NCI-H187 treated with DMSO at 0.1 percent for 48 hours (cell line): ENCODE measurements around the gene ATXN7L1.
A peak's percentile ranks its signal among the peaks of the same experiment; 100 is the strongest.
"Not testable (repeated sequence)": the region's sequence is repeated elsewhere in the genome, so short reads cannot be mapped to it uniquely, and the experiment has no call there.

Experiments used
- DNase-seq: peaks from one replicate; lab custom pipeline; 2025; lab: John Stamatoyannopoulos, UW

Gene ATXN7L1

GRCh38 chr7:105613611-105614330 lies 262.6 kb downstream of the ATXN7L1 start:
- DNase-seq = no peak

- no peak for DNase-seq
Observed at GRCh38 chr7:105612806-105613205, 263.6 kb downstream of the ATXN7L1 start.

GRCh38 chr7:105611856-105612775 lies 264.3 kb downstream of the ATXN7L1 start:
- no peak for DNase-seq

- DNase-seq = no peak
Observed at GRCh38 chr7:105610165-105610930, 266.1 kb downstream of the ATXN7L1 start.

- DNase-seq = no peak
Observed at GRCh38 chr7:105602325-105603305, 273.8 kb downstream of the ATXN7L1 start.

GRCh38 chr7:105600720-105601550 lies 275.5 kb downstream of the ATXN7L1 start:
- no peak for DNase-seq

- no peak for DNase-seq
Observed at GRCh38 chr7:105599551-105599950, 276.8 kb downstream of the ATXN7L1 start.

- DNase-seq = not testable (repeated sequence)
Observed at GRCh38 chr7:105599080-105599479, 277.3 kb downstream of the ATXN7L1 start.

GRCh38 chr7:105596866-105597265 lies 279.5 kb downstream of the ATXN7L1 start:
- no peak for DNase-seq

- no peak for DNase-seq
Observed at GRCh38 chr7:105594034-105594433, 282.4 kb downstream of the ATXN7L1 start.

- DNase-seq = no peak
Observed at GRCh38 chr7:105591522-105591921, 284.9 kb downstream of the ATXN7L1 start.

GRCh38 chr7:105590793-105591192 lies 285.6 kb downstream of the ATXN7L1 start:
- no peak for DNase-seq

- DNase-seq = peak; percentile 51
Observed at GRCh38 chr7:105589356-105590077, 286.9 kb downstream of the ATXN7L1 start.

GRCh38 chr7:105587909-105588635 lies 288.3 kb downstream of the ATXN7L1 start:
- no peak for DNase-seq

GRCh38 chr7:105585850-105586500 lies 290.4 kb downstream of the ATXN7L1 start:
- no peak for DNase-seq

GRCh38 chr7:105584165-105584564 lies 292.2 kb downstream of the ATXN7L1 start:
- DNase-seq = no peak

GRCh38 chr7:105583061-105583460 lies 293.3 kb downstream of the ATXN7L1 start:
- no peak for DNase-seq
